A673 (cell line): ENCODE data around the gene ANKRD55. TPM values are rescaled to one million over a fixed set of nuclear protein-coding genes. Genes with fewer than 3 reads are reported as not detected.

ENCODE experiments used
- BruUV-seq: library from RNA; stranded (reverse); fragments of 400-500 nt; replicated peaks from 2 replicates; lab custom pipeline; 2021; lab: Mats Ljungman, UMichigan
- CTCF ChIA-PET: fragments of 300-600 bp; sonication (Branson Sonifier 250); formaldehyde crosslinking; loops from one replicate; lab custom pipeline; 2022; ENCODE audit warnings: antibody characterized with exemption; lab: Charles Lee
- POLR2A ChIA-PET: fragments of 300-600 bp; sonication (Branson Sonifier 250); formaldehyde crosslinking; loops from one replicate; lab custom pipeline; 2022; ENCODE audit warnings: antibody characterized with exemption; ENCODE audit not compliant: low non-redundant PET; lab: Charles Lee
- DNase-seq: peaks from one replicate; pipeline ENCODE4 v3.0.0-alpha.2; 2015; ENCODE audit warnings: low spot score
- H3K27ac ChIP-seq: fragments of 200-600 bp; sonication (generic); 2 replicates; pipeline ENCODE4 v1.5.1; 2016; ENCODE audit warnings: mixed run types, low read depth, mild to moderate bottlenecking, mixed read lengths, antibody characterized with exemption, low read length; ENCODE audit not compliant: poor library complexity, severe bottlenecking
- H3K27me3 ChIP-seq: fragments of 200-600 bp; sonication (generic); replicated peaks from 2 replicates; pipeline ENCODE4 v1.6.1; 2017; ENCODE audit warnings: mixed run types, low read depth, mild to moderate bottlenecking, mixed read lengths, antibody characterized with exemption, low read length; ENCODE audit not compliant: insufficient read depth, poor library complexity
- H3K36me3 ChIP-seq: fragments of 200-600 bp; sonication (generic); 2 replicates; pipeline ENCODE4 v1.6.1; 2016; ENCODE audit warnings: mixed run types, mild to moderate bottlenecking, mixed read lengths, antibody characterized with exemption, low read length; ENCODE audit not compliant: insufficient read depth, poor library complexity, severe bottlenecking
- H3K4me1 ChIP-seq: fragments of 200-600 bp; sonication (generic); 2 replicates; pipeline ENCODE4 v1.6.1; 2017; ENCODE audit warnings: mixed run types, mild to moderate bottlenecking, mixed read lengths, antibody characterized with exemption, low read length; ENCODE audit not compliant: insufficient read depth, poor library complexity, severe bottlenecking
- H3K4me3 ChIP-seq: fragments of 200-600 bp; sonication (generic); 2 replicates; pipeline ENCODE4 v1.5.1; 2016; ENCODE audit warnings: low read depth, mixed run types, mild to moderate bottlenecking, mixed read lengths, low read length; ENCODE audit not compliant: poor library complexity, severe bottlenecking
- H3K9me3 ChIP-seq: fragments of 200-600 bp; sonication (generic); 2 replicates; pipeline ENCODE4 v1.6.1; 2016; ENCODE audit warnings: mixed run types, low read depth, mild to moderate bottlenecking, mixed read lengths, antibody characterized with exemption, low read length; ENCODE audit not compliant: poor library complexity, severe bottlenecking
- EZH2 ChIP-seq: fragments of 200-600 bp; sonication (generic); IDR thresholded peaks from 2 replicates; pipeline ENCODE4 v1.6.1; 2017; ENCODE audit warnings: borderline replicate concordance, low read depth, mild to moderate bottlenecking, mixed read lengths, antibody characterized with exemption, low read length; ENCODE audit not compliant: poor library complexity, severe bottlenecking
- intact Hi-C: fragments of 100-400 bp; cut with micrococcal nuclease; formaldehyde crosslinking; loops from one replicate; pipeline ENCODE4 v1.10.0; 2022; ENCODE audit not compliant: unreplicated experiment
- total RNA-seq: library from RNA; stranded (reverse); gene quantifications from 2 replicates; pipeline ENCODE4 v1.2.3, GENCODE V29; 2021
- TF ChIP-seq, protein P1 (sequence below): fragments of 300-800, 200-600 bp; sonication (generic); conservative IDR thresholded peaks from 2 replicates; pipeline ENCODE4 v1.5.1; 2017; ENCODE audit warnings: low read depth, mild to moderate bottlenecking, antibody characterized with exemption, low read length, moderate library complexity, mixed read lengths

The ANKRD55 gene
- total RNA-seq, 1 experiment from 2014 or later: not detected

DNA sequence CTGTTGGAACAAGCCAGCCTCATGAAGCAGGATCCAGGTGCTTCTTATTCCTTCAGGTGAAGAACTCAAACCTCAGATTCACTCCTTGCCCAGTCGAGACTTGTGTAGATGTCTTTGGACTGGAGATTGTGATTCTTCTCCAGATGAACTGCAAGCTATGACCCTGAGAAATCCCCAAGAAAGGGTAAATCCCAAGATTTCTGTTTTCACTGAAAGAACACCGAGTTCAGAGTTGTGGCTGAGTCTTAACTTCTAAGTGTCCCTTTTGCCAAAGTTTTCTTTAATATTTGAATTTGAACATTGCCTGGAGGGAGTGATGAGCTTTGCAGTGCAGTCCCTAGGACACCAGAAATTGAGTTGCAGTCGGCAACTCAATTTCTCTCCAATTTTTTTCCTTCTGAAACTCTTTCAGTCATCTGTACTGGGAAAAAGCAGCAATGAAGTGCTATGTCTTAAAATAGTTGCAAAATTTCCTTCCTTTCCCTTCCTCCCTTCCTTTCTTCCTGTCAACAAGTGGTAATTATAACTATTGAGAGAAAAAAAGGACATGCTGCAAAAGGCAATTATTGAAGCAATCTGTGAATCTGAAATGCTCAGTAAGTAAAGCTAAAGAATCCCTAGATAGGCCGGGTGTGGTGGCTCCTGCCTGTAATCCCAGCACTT, 56.1 kb downstream of the ANKRD55 start:
- H3K27me3 ChIP-seq: no peaks in the 10 kb centered on the region
- BruUV-seq: no TSS peak
- no peak for DNase-seq
- TF ChIP-seq, protein P1, sequence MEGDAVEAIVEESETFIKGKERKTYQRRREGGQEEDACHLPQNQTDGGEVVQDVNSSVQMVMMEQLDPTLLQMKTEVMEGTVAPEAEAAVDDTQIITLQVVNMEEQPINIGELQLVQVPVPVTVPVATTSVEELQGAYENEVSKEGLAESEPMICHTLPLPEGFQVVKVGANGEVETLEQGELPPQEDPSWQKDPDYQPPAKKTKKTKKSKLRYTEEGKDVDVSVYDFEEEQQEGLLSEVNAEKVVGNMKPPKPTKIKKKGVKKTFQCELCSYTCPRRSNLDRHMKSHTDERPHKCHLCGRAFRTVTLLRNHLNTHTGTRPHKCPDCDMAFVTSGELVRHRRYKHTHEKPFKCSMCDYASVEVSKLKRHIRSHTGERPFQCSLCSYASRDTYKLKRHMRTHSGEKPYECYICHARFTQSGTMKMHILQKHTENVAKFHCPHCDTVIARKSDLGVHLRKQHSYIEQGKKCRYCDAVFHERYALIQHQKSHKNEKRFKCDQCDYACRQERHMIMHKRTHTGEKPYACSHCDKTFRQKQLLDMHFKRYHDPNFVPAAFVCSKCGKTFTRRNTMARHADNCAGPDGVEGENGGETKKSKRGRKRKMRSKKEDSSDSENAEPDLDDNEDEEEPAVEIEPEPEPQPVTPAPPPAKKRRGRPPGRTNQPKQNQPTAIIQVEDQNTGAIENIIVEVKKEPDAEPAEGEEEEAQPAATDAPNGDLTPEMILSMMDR: no peak
- no peak for TF ChIP-seq EZH2
- no peaks in the 10 kb centered on the region for H3K9me3 ChIP-seq
- H3K27ac ChIP-seq: no peak overlapping the region
- intact Hi-C loops: no loop called here
- peaks cover 7% of the 10 kb centered on the region for H3K4me1 ChIP-seq
- ChIA-PET POLR2A (no interaction called here), CTCF (no interaction called here)
- no peaks in the 10 kb centered on the region for H3K36me3 ChIP-seq
- no peak overlapping the region for H3K4me3 ChIP-seq

DNA sequence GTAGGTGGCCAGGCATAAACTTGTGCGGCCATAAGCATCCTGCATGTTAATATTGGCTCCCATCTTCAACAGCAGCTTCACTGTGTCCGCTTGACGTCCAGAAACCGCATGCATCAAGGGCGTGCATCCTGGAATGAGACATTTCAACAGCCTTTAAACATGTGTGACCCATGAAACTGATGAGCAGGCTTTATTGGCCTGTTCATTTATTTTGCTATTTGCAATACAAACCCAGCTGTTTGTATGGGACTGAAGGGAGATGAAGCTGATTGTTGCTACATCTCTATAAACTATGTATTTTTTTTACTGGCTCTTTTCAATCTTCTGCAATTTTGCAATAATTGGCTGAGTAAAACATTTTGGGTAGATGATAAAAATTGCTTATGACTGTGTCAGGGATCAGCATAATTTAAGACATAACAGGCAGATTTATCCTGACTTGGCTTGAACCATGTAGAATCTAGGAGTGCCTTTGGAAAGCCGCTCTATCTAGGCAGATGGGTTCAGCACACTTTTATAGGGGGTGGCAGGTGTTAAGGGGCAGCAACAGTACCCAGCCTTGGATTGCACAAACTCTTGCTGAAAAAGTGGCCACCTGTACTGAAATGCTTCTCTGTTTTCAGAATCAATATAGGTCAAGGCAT, 56.9 kb downstream of the ANKRD55 start:
- H3K9me3 ChIP-seq: no peaks in the 10 kb centered on the region
- BruUV-seq: no TSS peak
- H3K27ac ChIP-seq: no peak overlapping the region
- H3K4me3 ChIP-seq: no peak overlapping the region
- intact Hi-C loops: no loop called here
- no peaks in the 10 kb centered on the region for H3K27me3 ChIP-seq
- no peaks in the 10 kb centered on the region for H3K36me3 ChIP-seq
- peaks cover 7% of the 10 kb centered on the region for H3K4me1 ChIP-seq
- DNase-seq: no peak
- CTCF ChIA-PET: no interaction called here
- POLR2A ChIA-PET: no interaction called here
- TF ChIP-seq, protein P1: no peak
- no peak for TF ChIP-seq EZH2

DNA sequence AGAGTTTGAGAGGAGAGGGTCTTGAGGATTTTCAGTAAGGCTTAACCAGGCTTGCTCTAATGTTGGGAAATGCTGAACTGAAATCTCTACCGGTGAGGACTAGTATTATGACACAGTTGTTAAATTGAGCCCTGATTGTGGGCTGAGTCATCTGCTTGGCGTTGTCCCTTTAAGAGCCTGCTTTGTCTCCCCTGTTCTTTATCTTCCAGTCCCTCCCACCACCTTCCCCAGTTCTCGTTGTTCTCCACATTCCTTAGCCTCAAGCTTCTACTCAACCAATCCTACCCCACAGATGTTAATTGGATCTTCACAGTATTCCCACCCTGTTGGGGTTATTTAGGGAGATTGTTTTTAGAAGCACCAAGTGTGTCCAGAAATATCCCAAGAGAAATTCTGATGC, 57.6 kb downstream of the ANKRD55 start:
- Histone ChIP-seq H3K36me3 (no peaks in the 10 kb centered on the region), H3K4me1 (peaks cover 7% of the 10 kb centered on the region), H3K9me3 (no peaks in the 10 kb centered on the region), H3K27me3 (no peaks in the 10 kb centered on the region), H3K4me3 (no peak overlapping the region), H3K27ac (no peak overlapping the region)
- TF ChIP-seq, protein P1: no peak
- no peak for TF ChIP-seq EZH2
- peak; percentile 8 for DNase-seq
- intact Hi-C loops: no loop called here
- ChIA-PET CTCF (no interaction called here), POLR2A (no interaction called here)
- BruUV-seq: no TSS peak
